Cardiac fibroblast (primary cell): ENCODE results near the gene CCDC134.

Experiments used
- DNase-seq, 2 donors: peaks; one replicate each; pipeline versions ENCODE4 v3.0.0 to v3.0.0-alpha.2; 2010; ENCODE audit warnings: low read depth in 2 of 2
- H3K4me3 ChIP-seq, 2 donors: replicated peaks in 1 of 2; 1 replicate in 1 of 2; 2 replicates in 1 of 2; pipeline ENCODE4 v1.5.1; 2011; ENCODE audit warnings: low read depth in 2 of 2, low read length in 2 of 2, mild to moderate bottlenecking in 2 of 2, moderate library complexity in 1 of 2
- TF ChIP-seq, protein P1 (sequence below): IDR thresholded peaks from one replicate; pipeline ENCODE4 v1.5.1; 2011; ENCODE audit warnings: low read depth, mild to moderate bottlenecking, low read length, inconsistent platforms

The CCDC134 gene

GRCh38 chr22:41827671-41828070 lies 27.2 kb downstream of the CCDC134 start:
- TF ChIP-seq, protein P1, sequence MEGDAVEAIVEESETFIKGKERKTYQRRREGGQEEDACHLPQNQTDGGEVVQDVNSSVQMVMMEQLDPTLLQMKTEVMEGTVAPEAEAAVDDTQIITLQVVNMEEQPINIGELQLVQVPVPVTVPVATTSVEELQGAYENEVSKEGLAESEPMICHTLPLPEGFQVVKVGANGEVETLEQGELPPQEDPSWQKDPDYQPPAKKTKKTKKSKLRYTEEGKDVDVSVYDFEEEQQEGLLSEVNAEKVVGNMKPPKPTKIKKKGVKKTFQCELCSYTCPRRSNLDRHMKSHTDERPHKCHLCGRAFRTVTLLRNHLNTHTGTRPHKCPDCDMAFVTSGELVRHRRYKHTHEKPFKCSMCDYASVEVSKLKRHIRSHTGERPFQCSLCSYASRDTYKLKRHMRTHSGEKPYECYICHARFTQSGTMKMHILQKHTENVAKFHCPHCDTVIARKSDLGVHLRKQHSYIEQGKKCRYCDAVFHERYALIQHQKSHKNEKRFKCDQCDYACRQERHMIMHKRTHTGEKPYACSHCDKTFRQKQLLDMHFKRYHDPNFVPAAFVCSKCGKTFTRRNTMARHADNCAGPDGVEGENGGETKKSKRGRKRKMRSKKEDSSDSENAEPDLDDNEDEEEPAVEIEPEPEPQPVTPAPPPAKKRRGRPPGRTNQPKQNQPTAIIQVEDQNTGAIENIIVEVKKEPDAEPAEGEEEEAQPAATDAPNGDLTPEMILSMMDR = no peak
- no peak overlapping the region for H3K4me3 ChIP-seq
- no peak for DNase-seq

- TF ChIP-seq, protein P1 = no peak
Measured at GRCh38 chr22:41828516-41828915, 28.0 kb downstream of the CCDC134 start.

GRCh38 chr22:41830174-41830573 lies 29.7 kb downstream of the CCDC134 start:
- no peak for DNase-seq
- TF ChIP-seq, protein P1 = no peak
- H3K4me3 ChIP-seq = no peak overlapping the region

More at GRCh38 chr22:41828516-41828915, 28.0 kb downstream of the CCDC134 start:
- no peak for DNase-seq
- no peak overlapping the region for H3K4me3 ChIP-seq

GRCh38 chr22:41831383-41831782 lies 30.9 kb downstream of the CCDC134 start:
- TF ChIP-seq, protein P1 = no peak
- H3K4me3 ChIP-seq = no peak overlapping the region
- DNase-seq = peak; percentile 26 to 60

- peak in 1 of 2 donors; percentile 11 for DNase-seq
- TF ChIP-seq, protein P1 = no peak
- H3K4me3 ChIP-seq = peak overlapping the region; percentile 45 to 50
Measured at GRCh38 chr22:41831828-41832552, 31.5 kb downstream of the CCDC134 start.

DNA sequence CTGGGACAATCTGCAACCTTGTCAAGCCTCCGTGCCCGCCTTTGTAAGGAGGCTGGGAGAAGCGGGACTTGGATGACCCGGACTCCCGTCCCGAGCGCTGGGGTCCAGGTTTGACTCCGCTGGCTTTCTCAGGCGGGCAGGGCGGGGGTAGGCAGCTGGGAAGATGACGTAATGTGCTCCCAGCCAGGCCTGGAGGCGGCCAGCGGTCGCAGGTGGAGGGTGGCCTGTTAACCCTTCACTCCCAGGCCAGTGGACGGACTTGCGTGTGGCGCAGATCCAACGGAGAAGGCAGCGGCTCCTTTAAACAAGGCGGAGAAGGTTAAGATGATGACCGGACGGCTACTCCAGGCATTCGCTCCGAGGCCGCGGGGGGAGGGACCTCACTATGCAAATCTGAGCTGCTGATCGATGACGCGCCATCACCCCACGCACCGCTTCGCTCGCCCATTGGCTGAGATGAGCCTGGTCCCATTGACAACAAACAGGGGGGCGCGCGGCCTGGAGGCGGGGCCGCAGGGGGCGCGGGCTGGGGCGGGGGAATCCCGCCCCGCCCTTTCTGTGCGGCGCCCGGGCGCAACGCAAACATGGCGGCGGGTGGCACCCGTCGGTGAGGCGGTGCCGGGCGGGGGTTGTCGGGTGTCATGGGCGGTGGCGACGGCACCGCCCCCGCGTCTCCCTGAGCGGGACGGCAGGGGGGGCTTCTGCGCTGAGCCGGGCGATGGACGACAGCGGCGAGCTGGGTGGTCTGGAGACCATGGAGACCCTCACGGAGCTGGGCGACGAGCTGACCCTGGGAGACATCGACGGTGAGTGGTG lies 32.3 kb downstream of the CCDC134 start, which contains the start of gene SREBF2:
Gene SREBF2, plus strand, starts transcription at position 553 of the 816 bp plus-strand sequence. Its CDS starts 166 bp downstream, at position 719.
- peak within 1 kb of the TSS; percentile 77 to 89 for H3K4me3 ChIP-seq
- peak; percentile 100 for DNase-seq
- TF ChIP-seq, protein P1 = no peak
